K562 (cell line): ENCODE measurements around the gene OR10G7. TPM values are rescaled to one million over a fixed set of nuclear protein-coding genes. Genes with fewer than 3 reads are reported as not detected.

Experiments
- EP300 ChIP-seq: IDR thresholded peaks from 2 replicates; pipeline ENCODE4 v1.6.1; 2012; ENCODE audit warnings: low read length, improper control_type of control experiment
- HNRNPUL1 ChIP-seq: fragments of 200-400 bp; formaldehyde crosslinking; IDR thresholded peaks from 2 replicates; pipeline ENCODE4 v1.6.1; 2017; ENCODE audit warnings: low read length
- SPI1 ChIP-seq: IDR thresholded peaks from 2 replicates; pipeline ENCODE4 v1.6.1; 2011; ENCODE audit warnings: low read depth, low read length, control low read depth, borderline replicate concordance
- UBTF ChIP-seq, 2 experiments: IDR thresholded peaks; 2 replicates each; pipeline ENCODE4 v1.6.1; 2012; ENCODE audit warnings: improper control_type of control experiment in 2 of 2, low read depth in 2 of 2, low read length in 2 of 2, borderline replicate concordance in 1 of 2
- polyA plus RNA-seq, 8 experiments: library from polyadenylated mRNA; depleted of rRNA in 4 of 8; stranded (reverse) in 5 of 8; unstranded in 3 of 8; fragments of >200 nt; fragmentation: Nextera tagmentation in 2 of 8; fragmentation: Illumina TruSeq in 1 of 8; extraction: Ambion mirVana in 2 of 8; extraction: Trizol in 1 of 8; gene quantifications; 2 replicates each; pipeline versions ENCODE4 v1.2.1 to v1.2.3, GENCODE V29; 2011 to 2014; ENCODE audit warnings: inconsistent platforms in 1 of 8, missing spikeins in 1 of 8
- total RNA-seq, 7 experiments: library from RNA; depleted of rRNA in 6 of 7; stranded (reverse); fragments of >200 nt in 6 of 7; fragmentation: Illumina TruSeq in 2 of 7; extraction: Trizol in 2 of 7; gene quantifications; 2 replicates each; pipeline versions ENCODE4 v1.2.1 to v1.2.3, GENCODE V29; 2011 to 2021; ENCODE audit warnings: low replicate concordance in 1 of 7
- TF ChIP-seq, protein P1 (sequence below): fragments of 450-650 bp; IDR thresholded peaks from 2 replicates; pipeline ENCODE4 v1.6.1; 2016; ENCODE audit warnings: low read depth, mild to moderate bottlenecking, moderate library complexity
- TF ChIP-seq, protein P2 (sequence below): fragments of 250-450 bp; sonication (Bioruptor Pico); IDR thresholded peaks from 2 replicates; pipeline ENCODE4 v1.8.0; 2022; ENCODE audit warnings: inconsistent platforms

The OR10G7 gene
- total and polyA plus RNA-seq, 9 of the 15 experiments (the other 6 are each of a cell fraction or from before 2014, with no cell fraction given) = not detected

- TF ChIP-seq, protein P1, sequence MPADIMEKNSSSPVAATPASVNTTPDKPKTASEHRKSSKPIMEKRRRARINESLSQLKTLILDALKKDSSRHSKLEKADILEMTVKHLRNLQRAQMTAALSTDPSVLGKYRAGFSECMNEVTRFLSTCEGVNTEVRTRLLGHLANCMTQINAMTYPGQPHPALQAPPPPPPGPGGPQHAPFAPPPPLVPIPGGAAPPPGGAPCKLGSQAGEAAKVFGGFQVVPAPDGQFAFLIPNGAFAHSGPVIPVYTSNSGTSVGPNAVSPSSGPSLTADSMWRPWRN = no peak
- TF ChIP-seq SPI1 = no peak
- no peak for TF ChIP-seq UBTF (IDR thresholded peaks at IDR 0.05; ENCODE audit: borderline replicate concordance in 1 of 2, low read depth in 2 of 2, low read length in 2 of 2)
- TF ChIP-seq, protein P2, sequence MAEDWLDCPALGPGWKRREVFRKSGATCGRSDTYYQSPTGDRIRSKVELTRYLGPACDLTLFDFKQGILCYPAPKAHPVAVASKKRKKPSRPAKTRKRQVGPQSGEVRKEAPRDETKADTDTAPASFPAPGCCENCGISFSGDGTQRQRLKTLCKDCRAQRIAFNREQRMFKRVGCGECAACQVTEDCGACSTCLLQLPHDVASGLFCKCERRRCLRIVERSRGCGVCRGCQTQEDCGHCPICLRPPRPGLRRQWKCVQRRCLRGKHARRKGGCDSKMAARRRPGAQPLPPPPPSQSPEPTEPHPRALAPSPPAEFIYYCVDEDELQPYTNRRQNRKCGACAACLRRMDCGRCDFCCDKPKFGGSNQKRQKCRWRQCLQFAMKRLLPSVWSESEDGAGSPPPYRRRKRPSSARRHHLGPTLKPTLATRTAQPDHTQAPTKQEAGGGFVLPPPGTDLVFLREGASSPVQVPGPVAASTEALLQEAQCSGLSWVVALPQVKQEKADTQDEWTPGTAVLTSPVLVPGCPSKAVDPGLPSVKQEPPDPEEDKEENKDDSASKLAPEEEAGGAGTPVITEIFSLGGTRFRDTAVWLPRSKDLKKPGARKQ (CRISPR knock-in tag) = no peak
- no peak for TF ChIP-seq EP300
- no peak for TF ChIP-seq HNRNPUL1
These were observed 31.0 kb upstream of the OR10G7 start (continued) for GRCh38 chr11:124072147-124072546.
